NCI-H748 (cell line): ENCODE results near the gene LRP2.
"Not testable (repeated sequence)": the region's sequence is repeated elsewhere in the genome, so short reads cannot be mapped to it uniquely, and the experiment has no call there.

Experiments
- DNase-seq: peaks from one replicate; lab custom pipeline; 2025; ENCODE audit not compliant: unreplicated experiment; lab: John Stamatoyannopoulos, UW

Gene LRP2

DNA sequence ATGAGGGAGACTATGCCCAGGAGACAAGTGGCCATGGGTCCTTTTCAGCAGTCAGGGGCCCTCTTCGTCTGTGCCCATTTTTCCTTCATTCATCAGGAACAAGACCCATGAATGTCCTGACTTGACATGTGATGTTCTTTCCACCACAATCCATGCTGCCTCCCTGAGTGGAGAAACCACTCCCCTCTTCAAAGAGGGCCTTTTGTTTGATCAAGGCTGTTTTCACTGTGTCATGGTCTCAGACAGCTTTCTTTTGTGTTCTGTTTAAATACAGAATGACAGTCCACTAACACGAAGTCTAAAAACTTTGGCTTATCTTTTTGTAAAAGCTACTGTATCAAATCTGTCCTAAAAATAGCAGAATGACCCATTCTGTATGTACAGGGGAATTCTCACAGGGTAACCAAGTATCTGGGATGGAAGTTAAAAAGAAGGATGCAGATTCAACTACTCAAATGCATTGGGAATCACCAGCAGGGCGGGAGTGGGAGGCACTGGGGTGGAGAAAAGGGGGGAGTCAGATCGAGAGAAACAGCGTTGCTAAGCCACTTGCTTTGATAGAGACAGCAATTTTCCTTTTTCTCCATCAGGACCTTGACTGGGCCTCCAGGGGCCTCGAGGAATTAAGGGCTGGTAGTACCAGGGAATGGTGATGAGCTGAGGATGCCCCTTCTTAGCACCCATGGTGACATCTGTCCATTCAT, 13.9 kb downstream of the LRP2 start:
- peak; percentile 37 for DNase-seq

- DNase-seq, result no peak
These were observed 16.6 kb downstream of the LRP2 start for GRCh38 chr2:169345486-169346437.

DNA sequence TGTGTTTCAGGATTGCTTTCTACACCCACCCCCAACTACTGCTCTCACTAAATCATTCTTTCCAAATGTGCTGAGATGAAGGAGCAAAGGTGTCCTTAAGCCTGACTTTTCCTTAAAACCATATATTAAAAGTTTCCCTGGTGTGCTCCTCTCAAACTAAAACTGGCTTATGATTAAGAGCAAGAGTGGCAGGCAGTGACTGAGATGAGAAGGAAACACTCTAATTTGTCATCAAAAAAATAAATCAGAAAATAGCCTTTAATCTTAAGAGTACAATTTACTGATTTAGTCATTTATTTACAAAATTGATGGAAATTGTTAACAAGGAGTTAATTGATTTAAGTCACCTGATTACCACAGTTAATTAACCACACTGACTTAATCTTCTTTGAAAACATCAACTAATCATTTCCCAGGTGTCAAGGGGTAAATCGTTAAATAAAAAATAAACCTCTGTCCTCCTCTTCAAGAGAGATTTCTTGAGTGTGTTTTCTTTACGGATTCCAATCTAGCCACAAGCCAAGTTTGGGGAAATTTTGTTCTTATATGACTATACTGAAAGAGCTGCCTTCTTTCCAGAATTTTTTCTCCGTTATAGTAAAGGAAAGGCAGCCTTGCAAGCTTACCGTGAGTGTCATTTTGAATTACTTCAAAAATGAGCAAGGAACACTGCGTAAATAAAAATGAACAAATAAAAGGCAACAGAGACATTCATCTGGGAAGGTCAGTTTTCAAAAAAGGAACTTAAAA, 17.4 kb downstream of the LRP2 start:
- no peak for DNase-seq

GRCh38 chr2:169343202-169343601, 19.1 kb downstream of the LRP2 start:
- peak; percentile 42 for DNase-seq

DNA sequence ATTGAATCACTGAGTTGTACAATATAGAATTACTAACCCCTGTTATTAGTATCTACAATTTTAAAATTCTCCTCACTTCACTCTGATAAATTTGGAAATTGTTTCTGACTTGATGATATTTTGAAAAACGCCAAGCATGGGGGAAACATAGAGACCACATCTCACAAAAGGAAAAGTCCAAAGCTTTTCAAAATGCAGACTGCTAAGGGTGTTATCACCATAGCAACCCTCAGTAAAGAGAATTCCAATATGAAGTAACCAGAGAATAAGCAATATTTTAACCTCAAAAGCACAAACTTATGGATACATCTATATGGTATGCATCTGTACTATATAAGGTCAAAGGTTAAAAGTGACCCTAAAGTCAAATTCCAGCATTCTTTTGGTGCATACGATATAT, 22.7 kb downstream of the LRP2 start:
- no peak for DNase-seq

- no peak for DNase-seq
These were observed 25.6 kb downstream of the LRP2 start for GRCh38 chr2:169336695-169337094.

DNA sequence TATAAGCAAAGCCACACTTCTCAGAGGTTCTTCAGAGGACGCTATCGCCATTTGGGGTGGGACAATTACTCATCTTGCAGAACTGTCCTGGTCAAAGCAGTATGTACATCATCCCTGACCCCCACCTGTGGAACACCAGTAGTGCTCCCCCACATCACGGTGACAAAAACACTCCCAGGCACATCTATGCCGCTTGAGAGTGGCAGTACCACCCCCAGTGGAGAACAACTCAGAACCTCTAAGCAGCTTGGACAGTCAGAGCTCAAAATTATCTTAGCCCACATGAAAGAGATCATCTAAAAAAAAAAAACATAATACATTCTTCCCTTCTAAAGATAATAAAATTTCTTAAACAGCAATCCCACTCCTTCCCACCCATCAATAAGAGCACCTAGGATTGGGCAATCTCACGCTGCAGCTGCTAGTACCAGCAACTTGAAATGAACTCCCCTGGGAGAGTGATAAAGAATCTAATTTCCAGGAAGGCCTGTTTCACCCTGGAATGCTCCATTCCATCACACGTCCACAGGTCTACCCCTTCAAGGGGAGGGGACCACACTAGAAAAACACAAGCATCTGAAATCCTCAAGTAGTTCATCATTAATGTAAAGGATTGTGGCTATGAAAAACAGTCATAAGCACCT, 31.7 kb downstream of the LRP2 start:
- peak; percentile 46 for DNase-seq

- peak; percentile 98 for DNase-seq
These were observed 32.4 kb downstream of the LRP2 start for GRCh38 chr2:169329688-169330554.

DNA sequence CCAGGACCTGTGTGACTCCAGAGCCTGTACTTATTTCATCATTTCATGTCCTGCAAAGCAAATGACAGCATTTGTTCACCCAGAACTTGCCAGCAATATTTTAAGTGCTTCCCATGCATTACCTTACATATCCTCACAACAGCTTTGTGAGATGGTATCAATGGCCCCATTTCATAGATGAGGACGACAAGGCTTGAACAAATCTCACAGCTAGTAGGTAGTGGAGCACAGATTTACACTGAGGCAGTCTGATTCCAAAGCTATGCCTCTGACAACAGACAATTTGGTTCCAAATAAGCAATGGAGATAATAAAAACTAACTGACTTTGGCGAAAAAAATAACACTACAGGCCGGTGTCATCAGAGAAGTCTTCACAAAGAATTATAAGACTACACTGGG, 33.5 kb downstream of the LRP2 start:
- DNase-seq, result no peak

- not testable (repeated sequence) for DNase-seq
These were observed 34.5 kb downstream of the LRP2 start for GRCh38 chr2:169327837-169328236.

- not testable (repeated sequence) for DNase-seq
These were observed 36.4 kb downstream of the LRP2 start for GRCh38 chr2:169325886-169326285.

- DNase-seq, result peak; percentile 51
These were observed 37.6 kb downstream of the LRP2 start for GRCh38 chr2:169324581-169325260.

GRCh38 chr2:169323841-169324240, 38.5 kb downstream of the LRP2 start:
- peak; percentile 26 for DNase-seq

DNA sequence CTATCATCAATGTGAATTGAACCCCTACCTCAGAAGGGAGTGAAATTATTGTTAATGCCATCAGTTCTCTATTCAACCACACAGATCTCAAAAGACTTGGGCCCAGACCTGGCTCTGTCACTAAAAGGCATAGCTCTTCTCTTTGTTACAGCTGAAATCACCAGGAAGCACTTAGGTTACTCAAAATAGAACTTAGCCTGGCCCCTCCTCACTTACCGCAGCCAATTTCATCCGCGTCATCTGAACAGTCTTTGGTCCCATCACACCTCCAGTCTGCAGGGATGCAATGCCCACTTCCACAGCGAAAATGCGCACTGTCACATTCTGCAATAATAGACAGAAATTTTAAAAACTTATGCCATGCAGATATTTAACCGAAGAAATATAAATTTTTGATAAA, 41.8 kb downstream of the LRP2 start:
- peak; percentile 29 for DNase-seq

DNA sequence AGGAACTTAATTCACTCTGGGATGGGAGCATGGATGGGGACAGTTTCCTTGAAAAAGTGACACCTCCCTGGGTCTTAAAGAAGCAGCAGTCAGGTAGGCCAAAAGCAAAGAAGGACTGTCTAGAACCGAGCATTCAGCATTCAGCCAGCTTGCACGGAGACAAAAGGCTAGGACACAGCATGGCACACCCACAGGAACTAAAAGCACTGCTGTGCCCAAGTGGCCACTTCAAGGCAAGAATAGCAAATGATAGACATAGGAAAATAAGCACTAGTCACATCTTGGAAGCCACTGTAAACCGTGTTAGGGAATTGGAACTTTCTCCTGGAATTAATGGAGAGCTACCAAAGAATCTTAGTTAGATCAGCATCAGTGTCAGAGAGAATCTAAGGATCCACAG, 47.0 kb downstream of the LRP2 start:
- peak; percentile 33 for DNase-seq

GRCh38 chr2:169308349-169308748, 54.0 kb downstream of the LRP2 start:
- not testable (repeated sequence) for DNase-seq

GRCh38 chr2:169304689-169305088, 57.6 kb downstream of the LRP2 start:
- not testable (repeated sequence) for DNase-seq

DNA sequence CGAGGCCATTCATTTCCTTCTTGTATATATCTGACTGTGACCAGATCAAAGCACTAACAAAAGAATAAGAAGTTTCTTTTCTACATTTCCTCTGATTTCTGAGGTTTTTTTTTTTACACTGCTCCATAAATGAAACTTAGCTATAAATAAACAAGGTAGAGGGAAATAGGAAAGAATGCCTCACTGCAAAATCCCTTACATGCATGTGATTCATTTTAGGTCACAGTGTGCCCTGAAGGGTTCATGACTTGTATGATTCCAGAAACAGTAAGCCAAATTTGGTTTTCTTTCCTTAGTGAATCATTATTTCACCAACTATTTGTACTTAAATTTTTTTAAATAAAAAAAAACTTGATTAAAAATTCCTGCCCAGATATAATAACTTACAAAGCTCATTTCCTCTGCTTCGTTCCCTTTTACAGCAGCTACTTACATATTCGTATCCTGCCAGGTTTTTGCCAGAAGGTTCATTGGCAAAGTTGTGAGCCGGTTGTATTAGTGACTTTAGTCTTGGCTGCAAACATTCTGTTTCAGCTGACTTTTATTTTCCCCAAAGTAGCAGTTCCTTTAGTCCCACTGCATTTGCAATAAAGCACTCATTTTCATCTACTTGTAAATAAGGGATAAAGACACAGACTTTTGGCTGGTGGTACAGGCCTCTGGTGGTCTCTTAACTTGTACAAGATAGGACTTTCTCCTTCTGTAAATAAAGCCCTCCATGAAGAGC, 58.6 kb downstream of the LRP2 start:
- no peak for DNase-seq

GRCh38 chr2:169302364-169302763, 60.0 kb downstream of the LRP2 start:
- DNase-seq, result no peak
